HepG2 (cell line): ENCODE data around the gene SEC24D. TPM values are rescaled to one million over a fixed set of nuclear protein-coding genes. Genes with fewer than 3 reads are reported as not detected.

Experiments used
- ATF1 ChIP-seq: IDR thresholded peaks from 2 replicates; pipeline ENCODE4 v1.6.1; 2016; ENCODE audit warnings: mild to moderate bottlenecking, control low read depth
- HMGA1 ChIP-seq: sonication (generic); formaldehyde crosslinking; conservative IDR thresholded peaks from 2 replicates; pipeline ENCODE4 v1.4.0; 2020; ENCODE audit warnings: missing genetic modification reagents
- ISL2 ChIP-seq: sonication (generic); formaldehyde crosslinking; IDR thresholded peaks from 2 replicates; pipeline ENCODE4 v1.5.0; 2020; ENCODE audit warnings: missing genetic modification reagents
- ISX ChIP-seq: sonication (generic); formaldehyde crosslinking; conservative IDR thresholded peaks from 2 replicates; pipeline ENCODE4 v1.5.0; 2020; ENCODE audit warnings: missing genetic modification reagents
- KLF11 ChIP-seq: IDR thresholded peaks from 2 replicates; pipeline ENCODE4 v1.6.1; 2016; ENCODE audit warnings: missing compliant biosample characterization
- KLF16 ChIP-seq, 2 experiments: sonication (generic) in 1 of 2; formaldehyde crosslinking in 1 of 2; IDR thresholded peaks; 2 replicates each; pipeline versions ENCODE4 v1.6.1 to v1.8.0; 2016 to 2023; ENCODE audit warnings: missing genetic modification reagents in 2 of 2, missing compliant biosample characterization in 1 of 2
- MAFK ChIP-seq, 2 experiments: IDR thresholded peaks in 1 of 2; conservative IDR thresholded peaks in 1 of 2; 2 replicates each; pipeline ENCODE4 v1.6.1; 2011; ENCODE audit warnings: improper control_type of control experiment in 2 of 2, low read length in 2 of 2
- MZF1 ChIP-seq: sonication (generic); formaldehyde crosslinking; IDR thresholded peaks from 2 replicates; pipeline ENCODE4 v1.8.1; 2023; ENCODE audit warnings: mild to moderate bottlenecking, missing genetic modification reagents, borderline replicate concordance
- SP2 ChIP-seq: sonication (generic); formaldehyde crosslinking; IDR thresholded peaks from 2 replicates; pipeline ENCODE4 v1.5.1; 2020; ENCODE audit warnings: mild to moderate bottlenecking, missing genetic modification reagents
- ZBED4 ChIP-seq: sonication (generic); formaldehyde crosslinking; IDR thresholded peaks from 2 replicates; pipeline ENCODE4 v1.4.0; 2020; ENCODE audit warnings: missing genetic modification reagents, borderline replicate concordance
- ZFP37 ChIP-seq: sonication (generic); formaldehyde crosslinking; IDR thresholded peaks from 2 replicates; pipeline ENCODE4 v1.4.0; 2020; ENCODE audit warnings: missing genetic modification reagents, borderline replicate concordance
- ZNF142 ChIP-seq: sonication (generic); formaldehyde crosslinking; IDR thresholded peaks from 2 replicates; pipeline ENCODE4 v1.4.0; 2020; ENCODE audit warnings: missing genetic modification reagents
- ZNF33A ChIP-seq: sonication (generic); formaldehyde crosslinking; IDR thresholded peaks from 2 replicates; pipeline ENCODE4 v1.5.1; 2020; ENCODE audit warnings: missing genetic modification reagents, mild to moderate bottlenecking, moderate library complexity, borderline replicate concordance
- ZNF546 ChIP-seq: sonication (generic); formaldehyde crosslinking; conservative IDR thresholded peaks from 2 replicates; pipeline ENCODE4 v1.8.1; 2023; ENCODE audit warnings: mild to moderate bottlenecking, missing genetic modification reagents
- ZNF761 ChIP-seq: sonication (generic); formaldehyde crosslinking; conservative IDR thresholded peaks from 2 replicates; pipeline ENCODE4 v1.4.0; 2020; ENCODE audit warnings: mild to moderate bottlenecking, missing genetic modification reagents
- polyA plus RNA-seq, 8 experiments: library from polyadenylated mRNA; depleted of rRNA in 3 of 8; stranded (reverse) in 7 of 8; unstranded in 1 of 8; fragments of >200 nt; fragmentation: Illumina TruSeq in 4 of 8; extraction: Trizol in 4 of 8; gene quantifications; 2 replicates each; pipeline versions ENCODE4 v1.2.1 to v1.2.3, GENCODE V29; 2011 to 2016; ENCODE audit warnings: low read depth in 4 of 8, missing spikeins in 1 of 8, mixed read lengths in 1 of 8; ENCODE audit not compliant: insufficient read depth in 1 of 8
- total RNA-seq, 5 experiments: library from RNA; depleted of rRNA; stranded (reverse); fragments of >200 nt; fragmentation: Illumina TruSeq; extraction: Trizol; gene quantifications; 2 replicates each; pipeline ENCODE4 v1.2.3, GENCODE V29; 2016; ENCODE audit warnings: low read depth in 1 of 5
- TF ChIP-seq, protein P1 (sequence below): sonication (generic); formaldehyde crosslinking; IDR thresholded peaks from 2 replicates; pipeline ENCODE4 v1.4.0; 2020; ENCODE audit warnings: missing genetic modification reagents

The SEC24D gene
- total and polyA plus RNA-seq, 2 of the 13 experiments (the other 11 are each of a cell fraction or from before 2014, with no cell fraction given), result 30.0 to 51.1 TPM

DNA sequence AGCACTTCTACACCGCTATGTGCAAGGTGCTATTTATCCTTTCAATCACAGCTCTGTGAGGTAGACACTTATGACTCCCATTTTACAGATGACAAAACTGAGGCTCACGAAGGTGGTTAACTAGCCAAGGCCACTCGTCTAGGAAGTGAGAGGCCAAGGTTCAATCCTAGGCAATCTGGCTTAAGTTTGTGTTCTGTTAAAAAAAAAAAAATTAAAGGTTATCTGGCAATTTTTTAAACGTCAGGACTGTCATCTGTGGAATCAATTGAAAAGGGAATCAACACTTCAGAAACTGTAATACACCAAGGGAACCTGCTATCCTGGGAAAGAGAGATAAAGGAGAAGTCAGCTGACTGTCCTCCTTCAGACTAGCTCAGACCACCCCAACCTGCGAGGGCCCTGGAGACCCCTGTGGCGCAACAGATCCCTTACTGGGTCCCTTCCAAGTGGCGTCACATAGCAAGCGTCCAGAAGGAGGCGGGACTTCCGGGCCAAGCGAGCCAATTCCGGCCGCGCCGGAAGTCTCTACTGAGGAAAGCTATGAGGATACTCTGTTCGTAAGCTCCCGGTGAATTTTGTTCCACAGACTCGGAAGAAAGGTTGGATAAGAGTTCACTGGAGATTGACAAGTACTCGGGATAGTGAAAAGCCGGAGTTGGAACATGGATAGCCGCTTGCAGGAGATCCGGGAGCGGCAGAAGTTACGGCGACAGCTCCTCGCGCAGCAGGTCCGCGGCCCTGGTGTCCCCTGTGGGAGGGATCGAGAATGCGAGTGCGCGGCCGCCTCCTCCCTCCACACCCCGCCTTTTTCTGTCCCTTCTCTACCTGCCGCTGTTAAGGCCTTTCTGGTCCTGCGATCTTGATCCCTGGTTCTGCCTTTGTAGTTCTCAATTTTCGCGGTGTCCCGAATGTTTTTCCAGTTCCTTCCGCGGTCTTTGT, 150.8 kb downstream of the SEC24D start, which contains the start of gene METTL14 (continued):
- no peak; the same call in 1 of the 2 replicates for TF ChIP-seq HMGA1 (CRISPR knock-in tag)
- TF ChIP-seq ISX (CRISPR knock-in tag), result 0 out of 2 replicates have a peak, but pooled peaks have one; percentile 49
- TF ChIP-seq, protein P1, sequence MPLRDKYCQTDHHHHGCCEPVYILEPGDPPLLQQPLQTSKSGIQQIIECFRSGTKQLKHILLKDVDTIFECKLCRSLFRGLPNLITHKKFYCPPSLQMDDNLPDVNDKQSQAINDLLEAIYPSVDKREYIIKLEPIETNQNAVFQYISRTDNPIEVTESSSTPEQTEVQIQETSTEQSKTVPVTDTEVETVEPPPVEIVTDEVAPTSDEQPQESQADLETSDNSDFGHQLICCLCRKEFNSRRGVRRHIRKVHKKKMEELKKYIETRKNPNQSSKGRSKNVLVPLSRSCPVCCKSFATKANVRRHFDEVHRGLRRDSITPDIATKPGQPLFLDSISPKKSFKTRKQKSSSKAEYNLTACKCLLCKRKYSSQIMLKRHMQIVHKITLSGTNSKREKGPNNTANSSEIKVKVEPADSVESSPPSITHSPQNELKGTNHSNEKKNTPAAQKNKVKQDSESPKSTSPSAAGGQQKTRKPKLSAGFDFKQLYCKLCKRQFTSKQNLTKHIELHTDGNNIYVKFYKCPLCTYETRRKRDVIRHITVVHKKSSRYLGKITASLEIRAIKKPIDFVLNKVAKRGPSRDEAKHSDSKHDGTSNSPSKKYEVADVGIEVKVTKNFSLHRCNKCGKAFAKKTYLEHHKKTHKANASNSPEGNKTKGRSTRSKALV (CRISPR knock-in tag), result peak; percentile 71; the same call in 1 of the 2 replicates
- TF ChIP-seq ZNF33A (CRISPR knock-in tag), result 0 out of 2 replicates have a peak, but pooled peaks have one; percentile 78
- 0 out of 2 replicates have a peak, but pooled peaks have one; percentile 56 for TF ChIP-seq KLF11 (CRISPR knock-in tag)
- peak; percentile 62; the same call in 1 of the 2 replicates for TF ChIP-seq ISL2
- TF ChIP-seq SP2 (CRISPR knock-in tag), result peak; percentile 91
- TF ChIP-seq ATF1 (CRISPR knock-in tag), result peak; percentile 97
- TF ChIP-seq ZBED4 (CRISPR knock-in tag), result 0 out of 2 replicates have a peak, but pooled peaks have one; percentile 29
- TF ChIP-seq ZNF761, result no peak
- no peak for TF ChIP-seq MZF1
- TF ChIP-seq ZNF546, result no peak; the same call in 1 of the 2 replicates
- TF ChIP-seq ZFP37 (CRISPR knock-in tag), result peak; percentile 80
- TF ChIP-seq KLF16 (CRISPR knock-in tag; IDR thresholded peaks at IDR 0.05), result no peak
- TF ChIP-seq MAFK (conservative IDR thresholded peaks at IDR 0.05 in 1 of 2, IDR thresholded peaks at IDR 0.05 in 1 of 2; ENCODE audit: low read length in 2 of 2), result no peak
- peak; percentile 81; the same call in 1 of the 2 replicates for TF ChIP-seq ZNF142
